HepG2 (cell line): ENCODE results near the gene SRSF1. TPM values are rescaled to one million over a fixed set of nuclear protein-coding genes. Genes with fewer than 3 reads are reported as not detected.

Experiments used
- ATAC-seq: fragments of 200-7000 bp; cut with Tn5 transposase; 3 replicates; pipeline ENCODE4 v1.9.1; 2020; ENCODE audit warnings: mild to moderate bottlenecking, moderate library complexity
- BruUV-seq: library from RNA; stranded (reverse); fragments of 400-500 nt; replicated peaks from 2 replicates; lab custom pipeline; 2021; lab: Mats Ljungman, UMichigan
- CTCF ChIA-PET: fragments of 300-600 bp; formaldehyde crosslinking; extraction: SDS; loops from one replicate; lab custom pipeline; 2021; ENCODE audit warnings: low total read pairs, inconsistent platforms, low intra/inter-chr PET ratio; lab: Yijun Ruan, JAX
- POLR2A ChIA-PET: fragments of 350-600 bp; sonication (Branson Sonifier 250); formaldehyde crosslinking; loops from one replicate; lab custom pipeline; 2020; ENCODE audit warnings: antibody characterized with exemption, inconsistent platforms; lab: Yijun Ruan, JAX
- DNase-seq: peaks from one replicate; pipeline ENCODE4 v3.0.0-alpha.2; 2015; ENCODE audit warnings: low spot score
- FAIRE-seq: peaks from 3 replicates; lab custom pipeline; 2011; peaks lifted over from hg19 to GRCh38; lab: Jason Lieb, UNC
- H2AFZ ChIP-seq: one replicate; pipeline ENCODE4 v1.6.1; 2011; ENCODE audit warnings: low read length, inconsistent platforms
- H3K27ac ChIP-seq: fragments of 300-600 bp; 3 replicates; pipeline ENCODE4 v1.8.0; 2011; ENCODE audit warnings: mixed run types, mild to moderate bottlenecking, mixed read lengths, low read length, inconsistent platforms; ENCODE audit not compliant: insufficient read depth; ENCODE audit errors: extremely low read length
- H3K27me3 ChIP-seq, 2 experiments: fragments of 200-600 bp in 1 of 2; 2 replicates in 1 of 2; 3 replicates in 1 of 2; pipeline versions ENCODE4 v1.6.0 to v1.8.0; 2011; ENCODE audit warnings: low read length in 2 of 2, mild to moderate bottlenecking in 2 of 2, moderate library complexity in 2 of 2, inconsistent platforms in 1 of 2; ENCODE audit not compliant: insufficient read depth in 2 of 2, control insufficient read depth in 1 of 2
- H3K36me3 ChIP-seq, 2 experiments: fragments of 200-600 bp in 1 of 2; replicated peaks in 1 of 2; 2 replicates in 1 of 2; 3 replicates in 1 of 2; pipeline versions ENCODE4 v1.5.1 to v1.8.0; 2011; ENCODE audit warnings: low read length in 2 of 2, inconsistent platforms in 1 of 2; ENCODE audit not compliant: insufficient read depth in 2 of 2, control insufficient read depth in 1 of 2
- H3K4me1 ChIP-seq: 2 replicates; pipeline ENCODE4 v1.5.1; 2012; ENCODE audit warnings: low read length, inconsistent platforms; ENCODE audit not compliant: insufficient read depth
- H3K4me2 ChIP-seq: 2 replicates; pipeline ENCODE4 v1.6.0; 2011; ENCODE audit warnings: low read depth, low read length, inconsistent platforms
- H3K4me3 ChIP-seq, 3 experiments: fragments of 200-600 bp in 1 of 3; sonication (generic), shearing (Covaris generic) in 1 of 3; replicated peaks in 1 of 3; 2 replicates each; pipeline ENCODE4 v1.5.1; 2011 to 2016; ENCODE audit warnings: low read length in 3 of 3, inconsistent platforms in 2 of 3, low read depth in 2 of 3, mild to moderate bottlenecking in 2 of 3, control low read depth in 1 of 3, mixed read lengths in 1 of 3; ENCODE audit not compliant: insufficient read depth in 1 of 3
- H3K79me2 ChIP-seq: one replicate; pipeline ENCODE4 v1.6.1; 2011; ENCODE audit warnings: low read length, inconsistent platforms; ENCODE audit not compliant: insufficient read depth
- H3K9ac ChIP-seq: 2 replicates; pipeline ENCODE4 v1.6.0; 2011; ENCODE audit warnings: mild to moderate bottlenecking, low read depth, low read length, inconsistent platforms; ENCODE audit not compliant: insufficient read depth
- H3K9me3 ChIP-seq: 2 replicates; pipeline ENCODE4 v1.5.1; 2012; ENCODE audit warnings: mild to moderate bottlenecking, low read length
- H4K20me1 ChIP-seq: 2 replicates; pipeline ENCODE4 v1.6.0; 2011; ENCODE audit warnings: inconsistent platforms, mild to moderate bottlenecking, low read length, moderate library complexity; ENCODE audit not compliant: insufficient read depth
- CHCHD3 ChIP-seq: sonication (generic); formaldehyde crosslinking; IDR thresholded peaks from 2 replicates; pipeline ENCODE4 v1.8.0; 2022; ENCODE audit warnings: mild to moderate bottlenecking, missing genetic modification reagents, moderate library complexity
- DNMT1 ChIP-seq: sonication (generic); formaldehyde crosslinking; IDR thresholded peaks from 2 replicates; pipeline ENCODE4 v1.5.1; 2020; ENCODE audit warnings: mild to moderate bottlenecking, missing genetic modification reagents
- DZIP1 ChIP-seq: sonication (generic); formaldehyde crosslinking; IDR thresholded peaks from 2 replicates; pipeline ENCODE4 v1.5.0; 2020; ENCODE audit warnings: mild to moderate bottlenecking, missing genetic modification reagents
- KDM3A ChIP-seq: IDR thresholded peaks from 2 replicates; pipeline ENCODE4 v1.6.1; 2018; ENCODE audit warnings: low read depth, missing compliant biosample characterization
- PRMT3 ChIP-seq: sonication (generic); formaldehyde crosslinking; IDR thresholded peaks from 2 replicates; pipeline ENCODE4 v1.8.1; 2022; ENCODE audit warnings: low read depth, mild to moderate bottlenecking, moderate library complexity, missing genetic modification reagents, borderline replicate concordance
- PRPF4 ChIP-seq: fragments of 200-400 bp; formaldehyde crosslinking; IDR thresholded peaks from 2 replicates; pipeline ENCODE4 v1.6.1; 2016; ENCODE audit warnings: low read length, low read depth; ENCODE audit not compliant: poor library complexity, severe bottlenecking
- SMAD3 ChIP-seq: sonication (generic); formaldehyde crosslinking; IDR thresholded peaks from 2 replicates; pipeline ENCODE4 v1.4.0; 2020; ENCODE audit warnings: missing genetic modification reagents
- SP5 ChIP-seq: IDR thresholded peaks from 2 replicates; pipeline ENCODE4 v1.6.1; 2016; ENCODE audit warnings: low read depth, borderline replicate concordance
- TBX2 ChIP-seq: sonication (generic); formaldehyde crosslinking; IDR thresholded peaks from 2 replicates; pipeline ENCODE4 v1.5.0; 2020; ENCODE audit warnings: missing genetic modification reagents, mild to moderate bottlenecking, borderline replicate concordance
- WIZ ChIP-seq: sonication (generic); formaldehyde crosslinking; IDR thresholded peaks from 2 replicates; pipeline ENCODE4 v1.5.1; 2020; ENCODE audit warnings: mild to moderate bottlenecking, missing genetic modification reagents
- ZBTB42 ChIP-seq: sonication (generic); formaldehyde crosslinking; IDR thresholded peaks from 2 replicates; pipeline ENCODE4 v1.5.0; 2020; ENCODE audit warnings: mild to moderate bottlenecking, missing genetic modification reagents
- ZFYVE20 ChIP-seq: sonication (generic); formaldehyde crosslinking; IDR thresholded peaks from 2 replicates; pipeline ENCODE4 v1.8.0; 2023; ENCODE audit warnings: low read depth, mild to moderate bottlenecking, moderate library complexity, missing genetic modification reagents, borderline replicate concordance
- ZSCAN30 ChIP-seq: sonication (generic); formaldehyde crosslinking; IDR thresholded peaks from 2 replicates; pipeline ENCODE4 v1.5.0; 2020; ENCODE audit warnings: mild to moderate bottlenecking, missing genetic modification reagents
- WGBS: methylation state at CpG from one replicate; pipeline ENCODE4 v1.1.6; 2017; ENCODE audit warnings: low lambda C conversion rate; 5-methylcytosine and 5-hydroxymethylcytosine counted together
- in situ Hi-C: cut with HindIII; loops from 2 replicates; pipeline ENCODE4 v1.10.0; 2017; ENCODE audit warnings: low pct_unique_long_range_greater_than_20kb; ENCODE audit not compliant: extremely low pct_ligation_motif_present
- intact Hi-C: fragments of 100-400 bp; cut with micrococcal nuclease; formaldehyde crosslinking; loops from one replicate; pipeline ENCODE4 v1.10.0; 2022; ENCODE audit not compliant: unreplicated experiment
- polyA plus RNA-seq, 8 experiments: library from polyadenylated mRNA; depleted of rRNA in 3 of 8; stranded (reverse) in 7 of 8; unstranded in 1 of 8; fragments of >200 nt; fragmentation: Illumina TruSeq in 4 of 8; extraction: Trizol in 4 of 8; gene quantifications; 2 replicates each; pipeline versions ENCODE4 v1.2.1 to v1.2.3, GENCODE V29; 2011 to 2016; ENCODE audit warnings: low read depth in 4 of 8, missing spikeins in 1 of 8, mixed read lengths in 1 of 8; ENCODE audit not compliant: insufficient read depth in 1 of 8
- total RNA-seq, 5 experiments: library from RNA; depleted of rRNA; stranded (reverse); fragments of >200 nt; fragmentation: Illumina TruSeq; extraction: Trizol; gene quantifications; 2 replicates each; pipeline ENCODE4 v1.2.3, GENCODE V29; 2016; ENCODE audit warnings: low read depth in 1 of 5
- TF ChIP-seq, protein P1 (sequence below): sonication (generic); formaldehyde crosslinking; conservative IDR thresholded peaks from 2 replicates; pipeline ENCODE4 v1.8.1; 2023; ENCODE audit warnings: missing genetic modification reagents
- TF ChIP-seq, protein P2 (sequence below): sonication (generic); formaldehyde crosslinking; IDR thresholded peaks from 2 replicates; pipeline ENCODE4 v1.8.0; 2022; ENCODE audit warnings: missing genetic modification reagents, low read depth, mild to moderate bottlenecking, borderline replicate concordance
- TF ChIP-seq, protein P3 (sequence below): sonication (generic); formaldehyde crosslinking; IDR thresholded peaks from 2 replicates; pipeline ENCODE4 v1.4.0; 2020; ENCODE audit warnings: missing genetic modification reagents

Gene SRSF1
- total and polyA plus RNA-seq, 2 of the 13 experiments (the other 11 are each of a cell fraction or from before 2014, with no cell fraction given), result 142 to 445 TPM

DNA sequence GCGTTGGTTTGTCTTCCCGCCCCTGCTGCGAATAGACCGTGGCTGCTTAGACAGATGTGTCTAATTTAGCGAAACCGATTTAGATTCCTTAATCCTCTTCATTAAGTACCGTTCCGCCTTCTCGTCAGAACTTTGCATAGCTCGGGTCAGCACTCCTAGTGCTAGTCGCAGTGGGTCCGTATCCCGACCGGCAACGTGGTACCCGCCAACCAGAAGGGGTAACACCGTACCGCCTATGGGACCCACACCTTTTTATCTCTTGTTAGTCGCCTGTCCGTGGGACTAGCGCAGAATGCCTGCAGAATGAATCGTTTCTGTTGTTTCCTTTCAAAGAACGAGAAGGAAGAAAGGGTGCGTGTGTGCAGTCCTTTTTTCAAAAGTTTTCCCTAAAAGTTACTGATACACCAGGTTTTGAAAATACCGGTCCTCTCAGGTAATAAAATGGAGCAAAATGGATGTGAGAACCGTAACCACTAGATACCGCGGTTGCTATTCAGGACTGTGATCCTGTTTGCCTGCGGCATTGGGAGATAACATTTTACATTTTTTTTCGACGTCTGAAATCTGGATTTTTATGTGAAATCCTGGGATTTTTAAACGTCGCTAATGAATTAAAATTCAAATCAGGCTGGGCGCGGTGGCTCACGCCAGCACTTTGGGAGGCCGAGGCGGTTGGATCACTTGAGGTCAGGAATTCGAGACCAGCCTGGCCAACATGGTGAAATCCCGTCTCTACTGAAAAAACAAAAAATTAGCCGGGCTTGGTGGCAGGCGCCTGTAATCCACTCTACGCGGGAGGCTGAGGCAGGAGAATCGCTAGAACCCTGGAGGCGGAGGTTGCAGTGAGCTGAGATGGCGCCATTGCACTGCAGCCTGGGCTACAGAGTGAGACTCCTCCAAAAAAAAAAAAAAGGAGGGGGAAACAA is 998 bp upstream of the SRSF1 start:
- POLR2A ChIA-PET, result interaction anchor here (0.8 to 3.8 kb wide), 25 partner anchors 12 to 623 kb away, joined by 3 to 71 read pairs (median 10); partner anchors contain the start of genes CUEDC1, DYNLL2, MRPS23 and VEZF1
- ATAC-seq (peak; percentile 33), DNase-seq (no peak), FAIRE-seq (no peak)
- Histone ChIP-seq H3K79me2 (peaks cover 46% of the 10 kb centered on the region), H3K4me1 (peaks cover 46% of the 10 kb centered on the region), H3K4me3 (peak overlapping the region; percentile 45 to 99 (median 79)), H3K4me2 (peak overlapping the region; percentile 91), H2AFZ (peak overlapping the region; percentile 36), H3K27me3 (no peaks in the 10 kb centered on the region; a peak in 1 of 5 replicates), H3K9me3 (no peaks in the 10 kb centered on the region), H3K36me3 (peaks cover 3 to 28% of the 10 kb centered on the region in 2 experiments), H3K27ac (peak overlapping the region; percentile 99), H3K9ac (peak overlapping the region; percentile 100), H4K20me1 (peaks cover 34% of the 10 kb centered on the region)
- in situ Hi-C loops, result loop anchor here (5.0 kb wide), 1 partner anchor 79 kb away; no protein-coding TSS in a partner anchor
- 70% methylated on average over 47 of the region's 47 CpGs for WGBS
- BruUV-seq, result TSS peak; percentile 76
- intact Hi-C loops, result loop anchor here (1.0 kb wide), 1 partner anchor 76 kb away; no protein-coding TSS in a partner anchor
- CTCF ChIA-PET, result no interaction called here
- TF ChIP-seq SP5 (CRISPR knock-in tag) (no peak), DZIP1 (CRISPR knock-in tag) (no peak), DNMT1 (peak; percentile 55; the same call in 1 of the 2 replicates), SMAD3 (CRISPR knock-in tag) (0 out of 2 replicates have a peak, but pooled peaks have one; percentile 5), KDM3A (CRISPR knock-in tag) (no peak), CHCHD3 (CRISPR knock-in tag) (0 out of 2 replicates have a peak, but pooled peaks have one; percentile 2), PRMT3 (CRISPR knock-in tag) (0 out of 2 replicates have a peak, but pooled peaks have one; percentile 7), TBX2 (0 out of 2 replicates have a peak, but pooled peaks have one; percentile 23), WIZ (0 out of 2 replicates have a peak, but pooled peaks have one; percentile 9), ZFYVE20 (no peak), ZBTB42 (CRISPR knock-in tag) (peak; percentile 18; the same call in 1 of the 2 replicates), ZSCAN30 (0 out of 2 replicates have a peak, but pooled peaks have one; percentile 23), PRPF4 (peak; percentile 48)
- TF ChIP-seq, protein P1, sequence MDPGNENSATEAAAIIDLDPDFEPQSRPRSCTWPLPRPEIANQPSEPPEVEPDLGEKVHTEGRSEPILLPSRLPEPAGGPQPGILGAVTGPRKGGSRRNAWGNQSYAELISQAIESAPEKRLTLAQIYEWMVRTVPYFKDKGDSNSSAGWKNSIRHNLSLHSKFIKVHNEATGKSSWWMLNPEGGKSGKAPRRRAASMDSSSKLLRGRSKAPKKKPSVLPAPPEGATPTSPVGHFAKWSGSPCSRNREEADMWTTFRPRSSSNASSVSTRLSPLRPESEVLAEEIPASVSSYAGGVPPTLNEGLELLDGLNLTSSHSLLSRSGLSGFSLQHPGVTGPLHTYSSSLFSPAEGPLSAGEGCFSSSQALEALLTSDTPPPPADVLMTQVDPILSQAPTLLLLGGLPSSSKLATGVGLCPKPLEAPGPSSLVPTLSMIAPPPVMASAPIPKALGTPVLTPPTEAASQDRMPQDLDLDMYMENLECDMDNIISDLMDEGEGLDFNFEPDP, result 0 out of 2 replicates have a peak, but pooled peaks have one; percentile 59
- TF ChIP-seq, protein P2, sequence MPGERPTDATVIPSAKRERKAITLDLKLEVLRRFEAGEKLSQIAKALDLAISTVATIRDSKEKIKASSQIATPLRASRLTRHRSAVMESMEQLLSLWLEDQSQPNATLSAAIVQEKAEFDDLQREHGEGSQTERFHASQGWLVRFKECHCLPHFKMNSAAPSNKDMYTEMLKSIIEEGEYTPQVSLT, result 0 out of 2 replicates have a peak, but pooled peaks have one; percentile 24
- TF ChIP-seq, protein P3, sequence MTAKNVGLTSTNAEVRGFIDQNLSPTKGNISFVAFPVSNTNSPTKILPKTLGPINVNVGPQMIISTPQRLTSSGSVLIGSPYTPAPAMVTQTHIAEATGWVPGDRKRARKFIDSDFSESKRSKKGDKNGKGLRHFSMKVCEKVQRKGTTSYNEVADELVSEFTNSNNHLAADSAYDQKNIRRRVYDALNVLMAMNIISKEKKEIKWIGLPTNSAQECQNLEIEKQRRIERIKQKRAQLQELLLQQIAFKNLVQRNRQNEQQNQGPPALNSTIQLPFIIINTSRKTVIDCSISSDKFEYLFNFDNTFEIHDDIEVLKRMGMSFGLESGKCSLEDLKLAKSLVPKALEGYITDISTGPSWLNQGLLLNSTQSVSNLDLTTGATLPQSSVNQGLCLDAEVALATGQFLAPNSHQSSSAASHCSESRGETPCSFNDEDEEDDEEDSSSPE, result no peak
